GM23338 (cell line): ENCODE measurements around the gene GADD45A.

Experiments
- CREB1 ChIP-seq: fragments of 250-450 bp; sonication (Bioruptor Pico); IDR thresholded peaks from 2 replicates; pipeline ENCODE4 v1.5.0; 2020; ENCODE audit warnings: low read depth, mild to moderate bottlenecking, moderate library complexity
- CTCF ChIP-seq, 2 experiments: fragments of 200-600 bp in 1 of 2; sonication (generic) in 1 of 2; conservative IDR thresholded peaks; 2 replicates each; pipeline versions ENCODE4 v1.5.1 to v1.6.1; 2016 to 2017; ENCODE audit warnings: antibody characterized with exemption in 2 of 2, low read depth in 2 of 2, mild to moderate bottlenecking in 2 of 2, moderate library complexity in 1 of 2
- ETS1 ChIP-seq: IDR thresholded peaks from 2 replicates; pipeline ENCODE4 v1.6.1; 2016; ENCODE audit warnings: antibody characterized with exemption
- EZH2 ChIP-seq: fragments of 200-600 bp; sonication (generic); IDR thresholded peaks from one replicate; pipeline ENCODE4 v1.8.0; 2017; ENCODE audit warnings: antibody characterized with exemption, mild to moderate bottlenecking, low read depth; ENCODE audit not compliant: unreplicated experiment
- EZH2phosphoT487 ChIP-seq: fragments of 200-600 bp; sonication (generic); IDR thresholded peaks from one replicate; pipeline ENCODE4 v1.8.1; 2018; ENCODE audit warnings: antibody characterized with exemption; ENCODE audit not compliant: unreplicated experiment
- POLR2AphosphoS5 ChIP-seq: IDR thresholded peaks from 2 replicates; pipeline ENCODE4 v1.6.1; 2016; ENCODE audit warnings: antibody characterized with exemption, low read depth
- REST ChIP-seq: IDR thresholded peaks from one replicate; pipeline ENCODE4 v1.6.1; 2018; ENCODE audit warnings: antibody characterized with exemption; ENCODE audit not compliant: unreplicated experiment
- ZNF114 ChIP-seq: fragments of 250-450 bp; sonication (Bioruptor Pico); IDR thresholded peaks from 2 replicates; pipeline ENCODE4 v1.5.0; 2020; ENCODE audit warnings: mild to moderate bottlenecking, moderate library complexity
- ZNF331 ChIP-seq: fragments of 250-450 bp; sonication (Bioruptor Pico); IDR thresholded peaks from 2 replicates; pipeline ENCODE4 v1.5.0; 2020; ENCODE audit warnings: low read depth, mild to moderate bottlenecking, moderate library complexity
- ZNF462 ChIP-seq: fragments of 250-450 bp; sonication (Bioruptor Pico); IDR thresholded peaks from 2 replicates; pipeline ENCODE4 v1.5.0; 2020; ENCODE audit warnings: mild to moderate bottlenecking, moderate library complexity

GRCh38 chr1:67726224-67726623, 41.2 kb downstream of the GADD45A start:
- TF ChIP-seq CTCF (conservative IDR thresholded peaks at IDR 0.05; ENCODE audit: low read depth in 2 of 2) (no peak), CREB1 (no peak), ZNF462 (CRISPR knock-in tag) (no peak), POLR2AphosphoS5 (no peak), ZNF331 (CRISPR knock-in tag) (no peak), EZH2phosphoT487 (no peak), REST (no peak), EZH2 (no peak), ZNF114 (CRISPR knock-in tag) (no peak), ETS1 (no peak)
